GM12875 (cell line): ENCODE results near the gene RABGAP1L.

Experiments used
- H3K4me3 ChIP-seq: one replicate; pipeline ENCODE4 v1.5.1; 2011; ENCODE audit warnings: low read depth, low read length, control low read depth
- CTCF ChIP-seq: IDR thresholded peaks from 2 replicates; pipeline ENCODE4 v1.5.1; 2011; ENCODE audit warnings: low read depth, mild to moderate bottlenecking, control low read depth, inconsistent platforms, low read length, moderate library complexity, borderline replicate concordance; ENCODE audit not compliant: insufficient read depth

The RABGAP1L gene

GRCh38 chr1:174914991-174915390 is 755.7 kb downstream of the RABGAP1L start:
- H3K4me3 ChIP-seq: no peak overlapping the region
- TF ChIP-seq CTCF: no peak

GRCh38 chr1:174916846-174917245 is 757.5 kb downstream of the RABGAP1L start:
- TF ChIP-seq CTCF: no peak
- H3K4me3 ChIP-seq: no peak overlapping the region

GRCh38 chr1:174920093-174920492 is 760.8 kb downstream of the RABGAP1L start:
- no peak for TF ChIP-seq CTCF
- H3K4me3 ChIP-seq: no peak overlapping the region

GRCh38 chr1:174922121-174922520 is 762.8 kb downstream of the RABGAP1L start:
- no peak for TF ChIP-seq CTCF
- no peak overlapping the region for H3K4me3 ChIP-seq

GRCh38 chr1:174923820-174924219 is 764.5 kb downstream of the RABGAP1L start:
- TF ChIP-seq CTCF: no peak
- H3K4me3 ChIP-seq: no peak overlapping the region

- H3K4me3 ChIP-seq: no peak overlapping the region
- no peak for TF ChIP-seq CTCF
Measured at GRCh38 chr1:174928541-174928940, 769.2 kb downstream of the RABGAP1L start.

GRCh38 chr1:174931214-174931613 is 771.9 kb downstream of the RABGAP1L start:
- no peak overlapping the region for H3K4me3 ChIP-seq
- TF ChIP-seq CTCF: no peak
